ENCODE measurements around the gene BMAL1. TPM values are rescaled to one million over a fixed set of nuclear protein-coding genes. Genes with fewer than 3 reads are reported as not detected.
"Not testable (repeated sequence)": the region's sequence is repeated elsewhere in the genome, so short reads cannot be mapped to it uniquely, and the experiment has no call there.

The BMAL1 gene
- total RNA-seq, 1 experiment from 2014 or later = 14.3 TPM

DNA sequence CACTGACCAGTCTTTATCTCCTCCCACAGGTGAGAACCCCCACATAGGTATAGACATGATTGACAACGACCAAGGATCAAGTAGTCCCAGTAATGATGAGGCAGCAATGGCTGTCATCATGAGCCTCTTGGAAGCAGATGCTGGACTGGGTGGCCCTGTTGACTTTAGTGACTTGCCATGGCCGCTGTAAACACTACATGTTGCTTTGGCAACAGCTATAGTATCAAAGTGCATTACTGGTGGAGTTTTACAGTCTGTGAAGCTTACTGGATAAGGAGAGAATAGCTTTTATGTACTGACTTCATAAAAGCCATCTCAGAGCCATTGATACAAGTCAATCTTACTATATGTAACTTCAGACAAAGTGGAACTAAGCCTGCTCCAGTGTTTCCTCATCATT, 109.0 kb downstream of the BMAL1 start:
- no peak for DNase-seq (ENCODE audit: low read depth in 1 of 2, low spot score in 2 of 2)
- Histone ChIP-seq H3K27ac (no peak overlapping the region), H3K4me3 (no peak overlapping the region), H3K27me3 (replicated peaks) (no peaks in the 10 kb centered on the region), H3K4me1 (replicated peaks) (no peaks in the 10 kb centered on the region), H3K36me3 (peaks cover 74% of the 10 kb centered on the region), H3K9me3 (replicated peaks) (no peaks in the 10 kb centered on the region)

DNA sequence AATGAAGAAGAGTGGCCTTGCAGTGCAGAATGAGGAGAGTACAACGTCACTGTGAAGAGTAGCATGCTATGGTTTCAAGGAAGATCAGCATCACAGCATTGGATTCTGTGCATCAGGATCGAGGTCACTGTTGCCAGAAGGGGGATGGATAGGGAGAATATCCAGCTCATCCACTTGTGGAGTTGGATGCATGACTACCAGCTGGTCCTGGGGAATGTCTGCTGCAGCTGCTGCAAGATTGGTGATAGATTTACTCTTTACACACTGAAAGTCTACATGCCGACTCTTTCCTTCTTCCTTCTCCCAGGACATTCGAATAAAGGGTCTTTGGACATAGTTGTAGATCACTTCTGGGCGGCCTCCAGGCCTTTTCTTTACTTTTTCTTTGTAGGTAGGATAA, 111.2 kb downstream of the BMAL1 start:
- H3K36me3 ChIP-seq = peaks cover 61% of the 10 kb centered on the region
- no peaks in the 10 kb centered on the region for H3K27me3 ChIP-seq (replicated peaks)
- H3K4me1 ChIP-seq (replicated peaks) = no peaks in the 10 kb centered on the region
- H3K9me3 ChIP-seq (replicated peaks) = no peaks in the 10 kb centered on the region
- no peak for DNase-seq (ENCODE audit: low read depth in 1 of 2, low spot score in 2 of 2)
- H3K27ac ChIP-seq = no peak overlapping the region
- no peak overlapping the region for H3K4me3 ChIP-seq

- peaks cover 45% of the 10 kb centered on the region for H3K36me3 ChIP-seq
- no peak overlapping the region for H3K4me3 ChIP-seq
- no peak overlapping the region for H3K27ac ChIP-seq
Observed at GRCh38 chr11:13391217-13391616, 113.6 kb downstream of the BMAL1 start.

DNA sequence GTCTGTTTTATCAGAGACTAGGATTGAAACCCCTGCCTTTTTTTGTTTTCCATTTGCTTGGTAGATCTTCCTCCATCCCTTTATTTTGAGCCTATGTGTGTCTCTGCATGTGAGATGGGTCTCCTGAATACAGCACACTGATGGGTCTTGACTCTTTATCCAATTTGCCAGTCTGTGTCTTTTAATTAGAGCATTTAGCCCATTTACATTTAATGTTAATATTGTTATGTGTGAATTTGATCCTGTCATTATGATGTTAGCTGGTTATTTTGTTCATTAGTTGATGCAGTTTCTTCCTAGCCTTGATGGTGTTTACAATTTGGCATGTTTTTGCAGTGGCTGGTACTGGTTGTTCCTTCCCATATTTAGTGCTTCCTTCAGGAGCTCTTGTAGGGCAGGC, 120.7 kb downstream of the BMAL1 start:
- not testable (repeated sequence) for H3K4me3 ChIP-seq; H3K9me3 ChIP-seq (replicated peaks); DNase-seq (ENCODE audit: low read depth in 1 of 2, low spot score in 2 of 2); H3K4me1 ChIP-seq (replicated peaks); H3K27me3 ChIP-seq (replicated peaks); H3K27ac ChIP-seq
- H3K36me3 ChIP-seq = peaks cover 18% of the 10 kb centered on the region

More at GRCh38 chr11:13391217-13391616, 113.6 kb downstream of the BMAL1 start:
- no peaks in the 10 kb centered on the region for H3K27me3 ChIP-seq (replicated peaks)
- H3K9me3 ChIP-seq (replicated peaks) = no peaks in the 10 kb centered on the region
- no peak for DNase-seq (ENCODE audit: low read depth in 1 of 2, low spot score in 2 of 2)
- H3K4me1 ChIP-seq (replicated peaks) = no peaks in the 10 kb centered on the region

DNA sequence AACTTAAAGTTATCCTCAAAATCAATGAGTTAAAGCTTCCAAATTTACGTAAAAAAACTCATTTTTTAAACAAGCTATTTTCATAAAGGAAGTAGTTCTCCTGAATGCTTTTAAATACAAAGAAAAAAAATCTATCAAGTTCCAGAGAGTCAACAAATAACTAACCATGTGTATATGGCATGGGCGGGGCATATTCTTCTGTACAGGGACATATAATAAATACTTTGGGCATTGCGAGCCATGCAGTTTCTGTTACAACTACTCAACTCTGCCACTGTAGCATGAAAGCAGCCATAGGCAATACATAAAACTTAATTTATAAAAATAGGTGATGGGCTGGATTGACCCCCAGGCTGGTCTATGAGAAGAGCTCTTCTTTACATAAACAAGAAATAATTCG, 127.6 kb downstream of the BMAL1 start:
- no peak overlapping the region for H3K27ac ChIP-seq
- DNase-seq (ENCODE audit: low read depth in 1 of 2, low spot score in 2 of 2) = no peak

GRCh38 chr11:13415201-13415600, 137.6 kb downstream of the BMAL1 start:
- Histone ChIP-seq H3K27me3 (replicated peaks) (no peaks in the 10 kb centered on the region), H3K9me3 (replicated peaks) (no peaks in the 10 kb centered on the region), H3K4me3 (no peak overlapping the region), H3K4me1 (replicated peaks) (no peaks in the 10 kb centered on the region), H3K36me3 (peaks cover 48% of the 10 kb centered on the region), H3K27ac (no peak overlapping the region)
- no peak for DNase-seq (ENCODE audit: low read depth in 1 of 2, low spot score in 2 of 2)

More for the DNA sequence above, 127.6 kb downstream of the BMAL1 start:
- Histone ChIP-seq H3K9me3 (replicated peaks) (peaks cover 3% of the 10 kb centered on the region; the same call in 1 of the 2 replicates), H3K4me3 (no peak overlapping the region), H3K27me3 (replicated peaks) (no peaks in the 10 kb centered on the region), H3K4me1 (replicated peaks) (no peaks in the 10 kb centered on the region), H3K36me3 (peaks cover 41% of the 10 kb centered on the region)

GRCh38 chr11:13421561-13421960, 144.0 kb downstream of the BMAL1 start:
- DNase-seq (ENCODE audit: low read depth in 1 of 2, low spot score in 2 of 2) = no peak
- no peak overlapping the region for H3K27ac ChIP-seq
- no peak overlapping the region for H3K4me3 ChIP-seq
- H3K36me3 ChIP-seq = peaks cover 10% of the 10 kb centered on the region
- no peaks in the 10 kb centered on the region for H3K9me3 ChIP-seq (replicated peaks)
- H3K27me3 ChIP-seq (replicated peaks) = no peaks in the 10 kb centered on the region
- no peaks in the 10 kb centered on the region for H3K4me1 ChIP-seq (replicated peaks)

GRCh38 chr11:13423372-13423771, 145.8 kb downstream of the BMAL1 start:
- no peaks in the 10 kb centered on the region for H3K27me3 ChIP-seq (replicated peaks)
- H3K9me3 ChIP-seq (replicated peaks) = peaks cover 5% of the 10 kb centered on the region
- H3K4me1 ChIP-seq (replicated peaks) = no peaks in the 10 kb centered on the region
- DNase-seq (ENCODE audit: low read depth in 1 of 2, low spot score in 2 of 2) = no peak
- no peak overlapping the region for H3K27ac ChIP-seq
- peaks cover 5% of the 10 kb centered on the region; the same call in 1 of the 2 replicates for H3K36me3 ChIP-seq
- H3K4me3 ChIP-seq = no peak overlapping the region

DNA sequence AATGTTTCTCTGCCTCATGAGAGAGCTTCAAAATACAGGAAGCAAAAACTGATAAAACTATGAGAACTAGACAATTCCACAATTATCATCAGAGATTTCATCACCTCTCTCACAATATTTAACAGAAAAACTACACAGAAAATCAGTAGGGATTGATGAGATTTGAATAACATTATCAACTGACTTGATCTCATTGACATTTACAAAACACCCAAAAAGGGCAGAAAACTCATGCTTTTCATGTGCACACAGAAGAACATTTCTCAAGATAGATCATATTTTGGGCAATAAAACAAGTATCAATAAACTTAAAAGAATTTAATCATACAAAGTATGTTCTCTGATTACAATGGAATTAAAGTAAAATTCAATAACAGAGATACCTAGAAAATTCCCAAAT, 149.8 kb downstream of the BMAL1 start:
- no peaks in the 10 kb centered on the region for H3K4me1 ChIP-seq (replicated peaks)
- DNase-seq (ENCODE audit: low read depth in 1 of 2, low spot score in 2 of 2) = no peak
- H3K27me3 ChIP-seq (replicated peaks) = no peaks in the 10 kb centered on the region
- peaks cover 5% of the 10 kb centered on the region for H3K9me3 ChIP-seq (replicated peaks)
- no peaks in the 10 kb centered on the region for H3K36me3 ChIP-seq
- H3K27ac ChIP-seq = no peak overlapping the region
- no peak overlapping the region for H3K4me3 ChIP-seq

DNA sequence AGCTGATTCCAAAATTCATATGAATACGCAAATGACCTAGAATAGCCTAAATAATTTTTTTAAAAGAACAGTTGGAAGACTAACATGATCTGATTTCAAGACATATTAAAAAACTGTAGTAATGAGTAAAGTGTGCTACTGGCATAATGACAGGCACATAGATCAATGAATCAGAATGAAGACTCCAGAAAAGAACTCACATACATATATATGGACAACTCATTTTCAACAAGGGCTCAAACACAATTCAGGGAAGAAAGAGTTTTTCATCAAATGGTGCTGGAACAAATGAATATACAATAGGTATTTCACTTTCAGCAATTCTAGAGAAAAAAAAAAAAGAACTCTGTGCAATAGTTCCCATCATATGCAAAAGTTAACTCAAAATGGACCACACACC, 151.7 kb downstream of the BMAL1 start:
- Histone ChIP-seq H3K4me3 (no peak overlapping the region), H3K9me3 (replicated peaks) (peaks cover 5% of the 10 kb centered on the region)
- no peak for DNase-seq (ENCODE audit: low read depth in 1 of 2, low spot score in 2 of 2)

GRCh38 chr11:13429836-13430235, 152.2 kb downstream of the BMAL1 start:
- H3K4me3 ChIP-seq = no peak overlapping the region
- H3K36me3 ChIP-seq = no peaks in the 10 kb centered on the region
- no peaks in the 10 kb centered on the region for H3K27me3 ChIP-seq (replicated peaks)
- no peak for DNase-seq (ENCODE audit: low read depth in 1 of 2, low spot score in 2 of 2)
- peaks cover 5% of the 10 kb centered on the region for H3K9me3 ChIP-seq (replicated peaks)
- no peak overlapping the region for H3K27ac ChIP-seq
- peaks cover 5% of the 10 kb centered on the region for H3K4me1 ChIP-seq (replicated peaks)

More for the DNA sequence above, 151.7 kb downstream of the BMAL1 start:
- Histone ChIP-seq H3K4me1 (replicated peaks) (peaks cover under 1% of the 10 kb centered on the region), H3K27ac (no peak overlapping the region), H3K27me3 (replicated peaks) (no peaks in the 10 kb centered on the region), H3K36me3 (no peaks in the 10 kb centered on the region)

- no peaks in the 10 kb centered on the region for H3K36me3 ChIP-seq
- H3K9me3 ChIP-seq (replicated peaks) = no peaks in the 10 kb centered on the region
- no peak overlapping the region for H3K4me3 ChIP-seq
Observed at GRCh38 chr11:13433437-13433836, 155.8 kb downstream of the BMAL1 start.

GRCh38 chr11:13434247-13435205, 156.9 kb downstream of the BMAL1 start:
- Histone ChIP-seq H3K4me3 (no peak overlapping the region), H3K27ac (no peak overlapping the region), H3K36me3 (no peaks in the 10 kb centered on the region), H3K9me3 (replicated peaks) (no peaks in the 10 kb centered on the region), H3K4me1 (replicated peaks) (peaks cover 5% of the 10 kb centered on the region), H3K27me3 (replicated peaks) (no peaks in the 10 kb centered on the region)
- DNase-seq (ENCODE audit: low read depth in 1 of 2, low spot score in 2 of 2) = no peak

More at GRCh38 chr11:13433437-13433836, 155.8 kb downstream of the BMAL1 start:
- H3K27ac ChIP-seq = no peak overlapping the region
- peaks cover 5% of the 10 kb centered on the region for H3K4me1 ChIP-seq (replicated peaks)
- no peaks in the 10 kb centered on the region for H3K27me3 ChIP-seq (replicated peaks)
- DNase-seq (ENCODE audit: low read depth in 1 of 2, low spot score in 2 of 2) = no peak

GRCh38 chr11:13436836-13437235, 159.2 kb downstream of the BMAL1 start:
- not testable (repeated sequence) for H3K27ac ChIP-seq; DNase-seq (ENCODE audit: low read depth in 1 of 2, low spot score in 2 of 2); H3K4me3 ChIP-seq; H3K36me3 ChIP-seq; H3K27me3 ChIP-seq (replicated peaks); H3K9me3 ChIP-seq (replicated peaks)
- H3K4me1 ChIP-seq (replicated peaks) = peaks cover 14% of the 10 kb centered on the region
